Stimulated activated CD8-positive, alpha-beta memory T cell treated with anti-CD3 and anti-CD28 coated beads, Interleukin-15, amount 100 ng/mL, for 1 hour (primary cell): ENCODE data around the gene SPOUT1.
A peak's percentile ranks its signal among the peaks of the same experiment; 100 is the strongest.

Experiments
- DNase-seq: peaks from one replicate; pipeline ENCODE4 v3.0.0-alpha.2; 2020; ENCODE audit warnings: low read depth

SPOUT1 gene

DNA sequence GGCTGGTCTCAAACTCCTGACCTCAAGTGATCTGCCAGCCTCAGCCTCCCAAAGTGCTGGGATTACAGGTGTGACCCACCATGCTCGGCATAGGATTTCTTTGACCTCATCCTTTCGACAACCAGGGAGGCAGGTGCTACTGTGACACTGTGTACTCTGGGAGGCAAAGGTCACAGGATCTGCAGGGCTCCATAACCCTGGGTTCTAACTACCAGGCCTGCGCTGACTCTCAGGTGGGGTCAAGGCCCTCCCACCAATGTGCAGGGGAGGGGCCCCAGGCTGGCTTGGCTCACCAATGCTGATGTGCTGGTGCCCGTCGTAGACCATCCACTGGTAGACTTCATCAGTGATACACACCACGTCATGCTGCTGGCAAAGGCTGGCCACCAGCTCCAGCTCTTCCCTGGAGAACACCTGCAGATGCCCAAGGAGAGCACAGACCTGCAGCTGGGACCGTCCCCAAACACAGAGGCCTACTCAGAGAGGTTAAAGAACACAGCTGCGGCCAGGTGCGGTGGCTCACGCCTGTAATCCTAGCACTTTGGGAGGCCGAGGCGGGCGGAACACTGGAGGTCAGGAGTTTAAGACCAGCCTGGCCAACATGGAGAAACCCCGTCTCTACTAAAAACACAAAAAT lies 7.0 kb upstream of the SPOUT1 start:
- DNase-seq = no peak

DNA sequence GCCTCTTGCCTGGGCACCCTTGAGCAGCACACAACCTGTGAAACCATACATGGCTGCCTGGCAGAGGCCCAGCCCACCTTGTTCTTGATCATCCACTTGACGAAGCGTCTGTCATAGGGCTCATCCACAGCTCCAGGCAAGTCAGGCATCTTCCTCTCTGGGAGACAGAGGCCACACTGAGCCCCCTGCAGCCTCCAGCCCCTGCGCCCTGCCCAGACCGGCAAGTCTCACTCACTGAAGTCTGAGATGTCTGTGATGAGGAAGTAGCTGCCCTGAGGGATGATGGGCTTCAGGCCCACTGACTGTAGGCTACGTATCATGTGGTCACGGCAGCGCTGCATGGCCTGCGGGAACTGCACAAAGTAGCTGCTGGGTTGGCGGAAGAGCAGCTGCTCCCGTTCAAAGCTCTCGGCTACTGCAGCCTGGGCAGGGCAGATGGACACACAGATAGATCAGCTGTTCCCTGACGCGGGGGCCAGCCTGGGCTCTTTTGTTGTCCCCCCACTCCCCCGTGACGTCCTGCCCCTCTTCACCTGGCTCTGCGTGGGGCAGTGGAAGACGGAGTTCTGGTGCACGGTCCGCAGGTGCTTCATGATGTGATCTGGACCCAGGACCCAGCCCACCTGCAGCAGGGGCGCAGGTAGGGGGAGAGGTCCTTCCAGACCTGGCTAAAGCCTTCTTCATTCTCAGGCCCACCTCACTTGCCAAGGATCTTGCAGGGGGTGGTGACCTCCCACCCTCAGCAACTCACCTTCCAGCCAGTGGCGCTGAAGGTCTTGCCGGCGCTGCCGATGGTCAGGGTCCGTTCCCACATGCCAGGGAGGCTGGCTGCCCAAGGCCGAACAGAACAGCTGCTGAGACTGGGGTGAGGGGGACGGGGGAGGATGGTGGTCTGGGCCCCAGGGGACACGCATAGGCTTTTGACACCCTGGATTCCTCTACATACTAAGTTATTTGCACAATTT lies 5.9 kb upstream of the SPOUT1 start:
- DNase-seq = no peak

DNA sequence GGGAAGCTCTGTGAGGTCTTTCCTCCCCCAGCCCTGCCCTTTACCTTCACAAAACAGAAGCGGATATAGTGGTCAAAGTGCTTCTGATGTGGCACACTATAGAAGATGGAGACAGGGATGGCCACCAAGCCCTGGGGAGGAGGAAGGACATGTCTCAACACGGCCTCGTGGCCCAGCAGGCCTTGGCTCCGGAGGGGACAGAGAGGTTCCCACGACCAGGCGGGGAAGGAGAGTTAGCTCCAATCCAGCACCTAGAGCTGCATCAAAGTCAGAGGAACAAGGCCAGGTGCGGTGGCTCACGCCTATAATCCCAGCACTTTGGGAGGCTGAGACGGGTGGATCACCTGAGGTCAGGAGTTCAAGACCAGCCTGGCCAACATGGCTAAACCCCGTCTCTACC lies 4.1 kb upstream of the SPOUT1 start:
- DNase-seq = no peak

DNA sequence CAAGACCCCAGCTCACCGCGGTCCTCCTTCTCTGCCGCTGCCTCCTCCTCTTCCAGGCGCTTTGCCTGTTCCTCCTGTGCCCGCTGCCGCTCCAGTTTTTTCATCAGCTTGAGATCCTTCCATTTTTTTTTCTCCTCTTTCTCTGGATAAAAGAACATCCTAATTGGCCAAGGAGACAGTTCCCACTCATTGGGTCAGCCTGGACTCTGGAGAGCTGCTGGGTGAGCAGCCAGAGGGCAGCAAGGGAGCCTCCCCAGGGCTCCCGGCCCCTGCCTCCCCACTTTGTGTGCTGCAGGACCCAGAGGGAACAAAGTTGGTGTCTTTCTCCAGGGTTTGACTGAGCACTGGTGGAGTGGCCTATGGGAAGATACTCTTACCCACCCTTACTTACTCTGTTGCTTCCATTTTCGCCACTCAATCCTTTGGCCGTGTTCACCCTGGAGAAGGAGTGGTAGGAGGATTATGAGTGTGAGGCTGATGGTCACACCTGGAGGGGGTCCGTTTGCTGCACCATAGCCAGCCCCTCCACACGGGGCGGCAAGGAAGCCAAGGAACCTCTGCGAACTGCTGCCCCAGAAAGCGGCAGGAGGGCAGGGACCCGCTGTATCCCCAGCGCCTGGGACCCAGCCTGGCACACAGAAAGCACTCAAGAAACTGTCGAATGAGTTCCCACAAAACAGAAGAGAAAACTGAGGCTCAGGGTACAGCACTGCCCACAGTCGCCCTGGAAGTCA lies 708 bp downstream of the SPOUT1 start:
- no peak for DNase-seq

DNA sequence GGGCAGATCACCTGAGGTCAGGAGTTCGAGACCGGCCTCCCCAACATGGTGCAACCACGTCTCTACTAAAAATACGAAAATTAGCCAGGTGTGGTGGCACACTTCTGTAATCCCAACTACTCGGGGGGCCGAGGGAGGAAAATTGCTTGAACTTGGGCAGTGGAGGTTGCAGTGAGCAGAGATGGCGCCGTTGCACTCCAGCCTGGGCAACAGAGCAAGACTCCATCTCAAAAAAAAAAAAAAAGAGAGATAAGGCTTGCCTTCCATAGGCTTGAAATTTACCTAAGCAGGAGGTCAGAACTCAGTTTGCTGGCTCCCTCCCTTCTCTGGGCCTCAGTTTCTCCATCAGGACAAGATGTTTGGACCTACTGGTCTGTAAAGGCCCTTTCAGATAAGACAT lies 1.3 kb downstream of the SPOUT1 start:
- DNase-seq = no peak

DNA sequence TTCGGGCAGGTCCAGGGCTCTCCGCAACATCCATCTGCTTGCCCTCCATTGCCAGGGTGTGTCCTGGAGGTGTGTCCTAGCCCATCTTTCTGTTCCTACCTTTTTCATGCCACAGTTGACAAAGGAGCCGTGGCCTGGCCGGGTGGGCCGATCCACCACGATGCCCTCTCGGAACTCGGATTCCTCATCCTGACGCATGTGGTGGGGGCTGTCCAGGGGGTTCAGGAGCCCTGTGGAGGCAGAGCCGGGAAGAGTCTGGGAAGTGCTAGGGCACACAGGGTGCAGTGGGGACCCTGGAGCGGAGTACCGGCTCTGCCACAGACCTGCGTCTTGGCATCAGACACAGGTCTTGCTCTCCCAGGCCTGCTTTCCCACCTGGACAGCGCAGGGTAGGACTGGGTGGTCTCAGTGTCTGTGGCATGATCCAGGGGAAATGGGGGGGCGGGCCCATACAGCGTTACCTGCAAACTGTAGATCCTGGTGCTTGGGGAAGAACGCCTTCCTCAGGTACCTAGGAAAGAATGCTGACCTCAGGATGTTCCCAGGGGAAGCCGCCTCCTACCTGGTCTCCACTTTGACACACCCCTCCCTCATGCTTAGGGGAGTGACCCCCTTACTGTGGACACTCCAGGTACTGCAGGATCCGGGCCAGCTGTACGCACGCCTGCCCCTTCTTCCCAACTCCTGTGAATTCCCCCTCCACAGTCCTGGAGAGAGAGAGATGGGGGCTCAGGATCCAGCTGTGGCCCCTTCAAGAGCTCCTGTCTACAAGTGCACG lies 3.5 kb downstream of the SPOUT1 start:
- no peak for DNase-seq

DNA sequence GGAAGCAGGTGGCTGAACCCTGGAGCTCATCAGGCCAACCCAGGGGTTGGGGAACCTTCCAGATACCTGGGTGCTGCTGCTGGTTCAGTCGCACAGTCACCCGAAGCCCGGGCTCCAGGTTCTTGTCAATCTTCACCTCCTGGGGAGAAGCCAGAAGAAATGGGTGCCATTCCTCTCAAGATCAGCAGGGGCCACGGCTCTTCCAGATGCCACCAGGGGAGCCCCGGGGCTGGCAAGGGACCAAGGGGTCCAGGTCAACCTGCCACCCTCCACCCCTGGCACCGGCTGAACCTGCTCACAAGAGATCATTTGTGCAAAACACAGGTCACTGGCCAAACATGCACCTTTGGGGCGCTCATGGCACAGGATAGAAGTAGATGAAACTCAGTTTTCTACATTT lies 4.7 kb downstream of the SPOUT1 start:
- no peak for DNase-seq

DNA sequence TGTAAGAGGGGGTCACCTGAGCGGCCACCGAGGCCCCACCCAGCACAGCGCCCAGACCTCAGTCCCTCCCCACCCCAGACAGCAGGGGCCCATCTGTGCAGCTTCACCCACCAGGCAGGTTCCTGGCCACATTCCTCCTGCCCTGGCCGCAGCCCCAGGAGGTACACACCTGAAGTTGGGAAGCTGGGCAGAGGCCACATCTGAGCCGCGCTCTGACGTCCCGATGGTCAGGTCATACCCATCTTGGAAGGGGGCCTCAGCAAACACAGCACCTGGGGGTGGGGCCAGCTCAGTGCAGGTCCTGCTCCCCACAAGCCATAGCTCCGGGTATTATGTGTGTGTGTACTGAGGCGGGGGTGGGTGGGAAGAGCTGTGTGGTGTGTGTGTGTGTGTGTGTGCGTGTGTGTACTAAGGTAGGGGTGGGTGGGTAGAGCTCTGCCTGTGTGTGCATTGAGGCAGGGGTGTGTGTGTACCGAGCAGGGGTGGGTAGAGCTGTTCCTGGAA lies 5.6 kb downstream of the SPOUT1 start:
- no peak for DNase-seq

DNA sequence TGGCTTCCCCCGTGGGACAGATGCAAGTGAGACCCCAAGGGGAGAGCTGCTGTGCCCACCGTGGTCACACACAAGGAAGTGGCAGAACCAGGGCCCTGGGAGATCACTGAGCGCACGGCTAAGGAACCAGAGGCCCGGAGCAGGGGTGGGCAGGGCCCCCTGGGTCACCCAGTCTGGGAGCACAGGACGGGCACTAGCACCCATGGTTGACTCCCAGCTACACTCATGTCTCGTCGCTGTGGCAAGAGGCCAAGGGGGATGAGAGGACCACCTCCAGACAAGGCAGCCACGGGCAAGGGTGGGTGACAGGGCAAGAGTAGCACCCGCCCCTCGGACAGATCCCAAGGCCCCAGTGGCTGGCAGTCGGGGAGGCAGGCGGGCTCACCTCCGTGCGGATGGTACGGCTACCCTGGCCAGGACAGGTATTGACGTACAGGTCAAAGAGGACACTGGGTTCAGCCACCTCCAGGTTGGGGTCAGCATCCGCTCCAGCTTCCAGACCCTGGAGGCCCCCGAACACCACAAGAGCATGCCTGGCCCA lies 6.2 kb downstream of the SPOUT1 start:
- DNase-seq = no peak

DNA sequence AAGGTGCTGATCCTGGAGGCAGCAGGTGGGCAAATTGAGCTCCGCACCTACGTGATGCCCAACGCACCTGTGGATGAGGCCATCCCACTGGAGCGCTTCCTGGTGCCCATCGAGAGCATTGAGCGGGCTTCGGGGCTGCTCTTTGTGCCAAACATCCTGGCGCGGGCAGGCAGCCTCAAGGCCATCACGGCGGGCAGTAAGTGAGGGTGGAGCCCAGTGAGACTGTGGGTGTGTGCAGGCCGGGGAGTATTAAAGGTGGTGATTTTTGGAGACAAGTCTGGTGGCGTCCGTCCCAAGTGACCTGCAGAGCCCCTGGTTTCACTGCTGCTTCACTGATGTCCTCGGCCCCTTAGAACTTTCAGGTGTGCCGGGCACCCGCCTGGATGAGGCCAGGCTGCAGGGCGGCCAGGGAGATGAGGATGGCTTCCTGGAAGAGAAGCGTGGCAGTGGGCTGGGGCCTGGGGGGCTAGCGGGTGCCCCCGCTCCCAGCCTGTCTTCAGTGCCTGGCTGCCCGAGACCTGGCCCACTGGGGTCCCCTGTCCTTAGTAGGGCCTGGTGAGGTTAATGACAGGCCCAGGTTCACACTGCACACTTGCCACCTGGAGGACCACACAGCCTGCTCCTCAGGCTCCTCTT lies 7.1 kb downstream of the SPOUT1 start:
- no peak for DNase-seq

DNA sequence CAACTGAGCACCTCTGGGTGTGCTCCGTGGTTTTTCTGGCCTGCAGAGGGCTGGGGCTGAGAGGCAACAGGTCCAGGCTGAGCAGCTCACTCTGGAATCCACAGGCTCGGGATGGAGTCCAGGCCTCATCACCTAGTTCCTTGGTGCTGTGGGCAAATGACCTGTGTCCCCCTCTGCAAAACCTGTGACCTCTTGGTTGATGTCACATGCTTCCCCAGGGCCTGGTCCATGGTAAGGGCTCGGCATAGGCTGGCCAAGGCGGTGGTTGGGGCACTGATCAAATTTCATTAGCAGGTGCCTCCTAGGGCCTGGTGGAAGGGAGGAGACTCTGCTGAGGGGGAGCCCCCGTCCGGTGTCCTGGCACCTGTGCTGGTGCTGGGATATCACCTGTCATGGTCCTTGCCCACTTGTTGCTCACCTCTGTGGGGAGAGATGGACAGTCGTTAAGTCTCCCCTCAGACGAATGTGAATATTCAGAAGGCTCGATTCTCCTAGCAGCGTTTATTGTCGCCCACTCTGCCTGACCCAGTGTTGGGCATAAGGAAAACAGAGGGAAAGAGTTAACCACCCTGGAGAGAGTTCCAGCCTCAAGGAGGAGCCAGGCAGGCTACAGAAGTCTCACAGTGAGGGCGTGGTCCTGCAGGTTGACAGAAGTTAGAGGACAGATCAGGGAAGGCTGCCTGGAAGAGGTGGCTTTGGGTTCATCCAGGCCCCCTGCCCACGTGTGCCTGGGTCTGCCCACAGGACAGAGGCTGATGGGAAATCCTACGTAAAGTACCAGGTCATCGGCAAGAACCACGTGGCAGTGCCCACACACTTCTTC lies 7.8 kb downstream of the SPOUT1 start:
- no peak for DNase-seq

DNA sequence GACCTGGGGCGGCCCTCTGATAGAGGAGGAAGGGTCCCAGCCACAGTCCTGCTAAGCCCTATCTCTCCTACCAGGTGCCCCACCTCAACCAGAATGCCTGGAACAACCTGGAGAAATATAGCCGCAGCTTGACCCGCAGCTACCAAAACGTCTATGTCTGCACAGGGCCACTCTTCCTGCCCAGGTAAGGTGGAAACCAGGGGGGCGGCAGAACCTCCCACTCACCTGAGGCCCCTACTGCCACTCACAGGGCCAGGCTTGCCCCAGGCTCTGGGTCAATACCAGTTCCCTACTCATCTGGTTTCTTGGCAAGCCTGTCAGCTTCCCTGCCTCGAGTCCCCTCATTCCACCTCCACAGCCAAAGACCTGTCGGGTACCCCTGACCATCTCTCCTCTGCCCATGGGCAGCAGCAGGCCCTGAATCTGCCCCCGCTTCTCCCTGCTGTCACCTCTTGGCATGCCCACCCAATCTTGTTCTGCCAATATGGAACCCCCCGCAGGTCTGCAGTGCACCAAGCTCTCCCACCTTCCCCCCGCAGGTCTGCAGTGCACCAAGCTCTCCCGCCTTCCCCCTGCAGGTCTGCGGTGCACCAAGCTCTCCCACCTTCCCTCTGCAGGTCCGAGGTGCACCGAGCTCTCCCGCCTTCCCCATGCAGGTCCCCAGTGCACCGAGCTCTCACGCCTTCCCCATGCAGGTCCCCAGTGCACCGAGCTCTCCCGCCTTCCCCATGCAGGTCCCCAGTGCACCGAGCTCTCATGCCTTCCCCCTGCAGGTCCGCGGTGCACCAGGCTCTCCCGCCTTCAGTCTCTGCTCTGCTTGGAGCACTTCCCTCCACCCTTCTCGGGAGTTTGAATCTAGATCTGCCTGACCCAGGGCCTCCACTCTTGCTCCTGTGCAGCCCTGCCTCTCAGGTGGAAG lies 8.7 kb downstream of the SPOUT1 start:
- DNase-seq = no peak

DNA sequence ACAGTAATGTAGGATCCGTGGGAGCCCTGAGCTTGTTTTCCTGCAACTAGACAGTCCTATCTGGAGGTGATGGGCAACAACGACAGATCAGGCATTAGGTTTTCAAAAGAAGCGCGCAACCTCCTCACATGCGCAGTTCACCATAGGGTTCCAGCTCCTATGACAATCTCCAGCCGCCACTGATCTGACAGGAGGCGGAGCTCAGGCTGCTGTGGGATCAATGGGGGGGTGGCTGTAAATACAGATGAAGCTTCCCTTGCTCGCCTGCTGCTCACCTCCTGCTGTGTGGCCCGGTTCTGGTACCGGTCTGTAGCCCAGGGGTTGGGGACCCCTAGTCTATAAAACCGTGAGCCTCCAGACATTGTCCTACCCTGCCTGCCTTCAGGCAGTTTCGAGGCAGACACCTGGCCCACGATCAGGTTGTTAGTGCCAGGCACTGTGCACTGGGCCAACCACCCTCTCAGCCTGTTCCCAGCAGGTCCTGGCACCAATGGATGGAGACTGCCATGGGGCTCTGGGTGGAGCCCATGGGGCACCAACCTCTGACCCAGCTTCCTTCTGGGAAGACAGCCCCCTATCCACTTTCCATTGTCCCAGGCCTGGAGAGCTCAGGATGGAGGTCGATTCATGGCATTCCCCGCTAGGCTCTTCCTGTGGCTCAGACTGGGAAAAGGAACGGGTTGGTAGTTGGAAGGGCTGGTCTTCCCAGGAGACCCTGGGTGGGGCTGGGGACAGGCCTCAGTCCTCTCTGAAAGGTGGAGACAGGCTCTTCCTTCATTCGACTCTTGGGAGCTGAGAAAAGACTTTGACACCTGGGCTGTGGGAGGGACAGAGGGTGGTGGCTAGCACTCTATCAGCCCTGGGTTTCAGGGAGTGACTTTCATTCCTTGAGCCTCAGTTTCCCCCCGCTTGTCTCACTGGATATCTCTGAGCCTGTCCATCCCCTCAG lies 9.6 kb downstream of the SPOUT1 start:
- no peak for DNase-seq

DNA sequence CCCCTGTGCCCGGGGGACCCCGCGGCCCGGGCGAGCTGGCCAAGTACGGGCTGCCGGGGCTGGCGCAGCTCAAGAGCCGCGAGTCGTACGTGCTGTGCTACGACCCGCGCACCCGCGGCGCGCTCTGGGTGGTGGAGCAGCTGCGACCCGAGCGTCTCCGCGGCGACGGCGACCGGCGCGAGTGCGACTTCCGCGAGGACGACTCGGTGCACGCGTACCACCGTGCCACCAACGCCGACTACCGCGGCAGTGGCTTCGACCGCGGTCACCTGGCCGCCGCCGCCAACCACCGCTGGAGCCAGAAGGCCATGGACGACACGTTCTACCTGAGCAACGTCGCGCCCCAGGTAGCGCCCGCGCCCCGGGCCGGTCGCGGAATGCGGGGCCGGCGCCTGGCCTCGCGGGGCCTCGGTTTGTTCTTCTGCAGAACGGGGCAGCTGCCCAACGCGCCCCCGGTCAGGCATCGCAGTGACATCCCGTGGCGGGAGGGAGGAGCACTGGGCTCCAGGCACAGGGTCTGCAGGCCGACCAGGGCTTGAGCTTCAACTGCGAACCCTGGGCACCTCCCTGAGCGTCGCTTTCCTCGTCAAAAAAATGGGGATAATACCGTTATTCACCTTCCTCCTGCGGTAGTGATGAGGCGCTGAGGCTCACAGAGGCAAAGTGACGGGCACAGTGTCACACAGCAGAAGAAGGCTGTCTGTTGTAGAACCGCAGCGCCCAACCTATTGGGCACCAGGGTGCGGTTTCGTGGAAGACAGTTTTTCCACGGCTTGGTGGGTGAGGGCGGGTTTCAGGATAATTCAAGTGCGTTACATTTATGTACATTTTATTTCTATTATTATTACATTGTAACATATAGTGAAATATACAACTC lies 10.5 kb downstream of the SPOUT1 start:
- DNase-seq = no peak

DNA sequence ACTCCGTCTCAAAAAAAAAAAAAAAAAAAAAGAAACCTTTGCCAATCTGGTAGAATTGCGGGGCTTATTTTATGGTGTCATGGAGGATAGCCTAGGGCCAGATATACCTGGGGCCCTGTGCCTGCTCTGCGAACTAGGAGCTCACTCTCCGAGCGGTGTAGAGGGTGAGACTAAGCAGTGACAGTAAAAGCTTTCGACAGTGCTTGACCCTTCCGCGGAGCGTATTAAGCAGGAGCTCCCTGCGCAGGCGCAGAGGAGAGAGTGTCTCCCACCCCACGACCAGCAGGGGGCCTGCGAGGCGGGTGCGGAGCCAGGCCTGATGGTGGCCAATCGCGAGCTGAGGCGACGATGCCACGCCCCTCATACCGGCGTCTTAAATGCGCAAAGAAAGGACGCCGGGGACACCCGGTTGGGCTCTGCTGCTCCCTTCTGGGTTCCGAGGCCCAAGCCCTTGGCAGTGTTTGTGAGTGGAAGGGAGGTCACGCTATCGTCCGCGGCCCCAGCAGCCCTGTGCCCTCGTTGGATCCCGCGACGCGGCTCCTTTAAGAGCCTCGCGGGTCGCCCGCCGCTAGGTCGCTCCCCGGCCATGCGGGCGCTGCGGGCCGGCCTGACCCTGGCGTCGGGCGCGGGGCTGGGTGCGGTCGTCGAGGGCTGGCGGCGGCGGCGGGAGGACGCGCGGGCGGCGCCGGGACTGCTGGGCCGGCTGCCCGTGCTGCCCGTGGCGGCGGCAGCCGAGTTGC lies 11.3 kb downstream of the SPOUT1 start, which contains the start of gene ENDOG:
TSS of gene ENDOG (plus strand) at position 402 of the 740 bp plus-strand sequence. CDS start at position 587, 185 bp downstream.
- peak; percentile 90 for DNase-seq

DNA sequence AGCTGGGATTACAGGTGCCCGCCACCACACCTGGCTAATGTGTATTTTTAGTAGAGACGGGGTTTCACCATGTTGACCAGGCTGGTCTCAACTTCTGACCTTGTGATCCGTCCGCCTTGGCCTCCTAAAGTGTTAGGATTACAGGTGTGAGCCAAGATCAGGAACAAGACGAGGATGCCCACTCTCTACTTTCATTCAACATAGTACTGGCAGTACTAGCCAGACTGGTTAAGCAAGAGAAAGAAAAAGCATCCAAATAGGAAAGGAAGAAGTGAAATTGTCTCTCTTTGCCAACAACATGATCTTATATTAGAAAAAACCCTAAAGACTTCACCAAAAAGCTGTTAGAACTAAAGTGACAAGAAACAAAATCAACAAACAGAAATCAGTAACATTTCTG lies 18.7 kb downstream of the SPOUT1 start:
- no peak for DNase-seq
